ENCODE results near the gene HELZ.
A peak's percentile ranks its signal among the peaks of the same experiment; 100 is the strongest.
"Not testable (repeated sequence)": the region's sequence is repeated elsewhere in the genome, so short reads cannot be mapped to it uniquely, and the experiment has no call there.

Gene HELZ

GRCh38 chr17:67044016-67044772, 200.8 kb downstream of the HELZ start, which contains the start of gene CACNG1:
Gene CACNG1 (plus strand): TSS chr17:67044554. CDS start chr17:67044661, 107 bp downstream.
- peak; percentile 55 for DNase-seq

- no peak for DNase-seq
Observed at GRCh38 chr17:67043283-67043682, 201.7 kb downstream of the HELZ start.

DNA sequence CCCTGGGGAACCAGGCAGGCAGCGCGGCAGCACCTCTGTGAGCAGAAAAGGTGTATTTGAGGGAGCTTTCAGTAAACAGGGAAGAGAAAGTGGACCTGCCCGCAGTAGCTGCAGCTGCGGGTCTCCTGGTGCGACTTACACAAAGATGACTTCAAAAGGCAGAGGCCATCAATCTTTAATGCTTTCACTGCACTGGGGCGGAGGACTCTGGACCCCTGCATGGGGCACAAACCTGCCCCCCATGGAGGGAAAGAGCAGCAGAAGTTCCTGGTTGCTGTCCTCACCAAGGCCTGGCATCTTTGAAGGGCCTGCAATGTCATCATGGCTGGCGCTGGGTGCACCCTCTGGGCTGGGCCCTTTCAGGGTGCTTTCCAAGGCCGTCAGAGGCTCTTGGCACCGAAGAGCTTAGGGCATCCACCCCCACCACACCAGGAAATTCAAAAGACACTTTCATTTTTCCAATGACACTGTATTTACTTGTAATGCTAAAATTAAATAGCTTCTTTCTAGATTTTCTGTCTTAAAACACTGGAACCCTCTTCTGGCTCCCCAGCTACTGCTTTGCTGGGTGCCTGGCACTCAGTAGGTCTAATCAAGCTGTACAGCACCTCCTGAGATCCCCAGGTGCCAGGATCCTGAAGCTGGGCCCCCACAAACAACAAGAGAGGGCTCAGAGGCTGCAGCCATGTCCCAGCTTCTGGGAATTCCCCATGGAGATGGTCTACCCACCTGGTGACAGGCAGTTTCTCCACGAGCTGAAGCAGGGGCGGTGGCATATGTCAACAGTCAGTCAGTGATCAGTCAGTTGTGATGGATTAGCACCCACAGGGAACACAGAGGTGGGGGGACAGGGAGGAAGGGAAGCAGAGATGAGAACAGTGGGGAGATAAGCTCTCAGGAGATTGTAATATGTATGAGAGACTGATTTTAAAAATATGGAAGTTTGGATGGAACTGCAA, 202.8 kb downstream of the HELZ start:
- no peak for DNase-seq

DNA sequence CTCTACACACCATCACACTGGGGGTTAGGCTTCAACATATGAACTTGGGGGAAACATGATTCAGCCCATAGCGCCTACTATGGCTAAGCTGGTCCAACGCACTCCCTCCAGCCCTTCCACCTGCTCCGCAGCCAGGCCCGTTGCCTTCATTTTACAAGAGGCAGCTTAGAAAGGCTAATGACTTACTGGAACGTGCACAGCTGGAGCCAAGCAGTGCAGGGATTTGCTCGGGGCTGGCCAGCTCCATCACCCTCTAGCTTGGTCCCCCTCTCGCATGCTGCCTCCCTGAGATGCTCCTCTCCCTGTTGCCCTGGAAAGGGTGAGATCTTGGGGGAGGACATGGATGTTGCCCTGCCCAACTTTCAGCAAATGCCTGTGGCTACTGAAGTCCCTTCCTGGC, 203.5 kb downstream of the HELZ start:
- no peak for DNase-seq

DNA sequence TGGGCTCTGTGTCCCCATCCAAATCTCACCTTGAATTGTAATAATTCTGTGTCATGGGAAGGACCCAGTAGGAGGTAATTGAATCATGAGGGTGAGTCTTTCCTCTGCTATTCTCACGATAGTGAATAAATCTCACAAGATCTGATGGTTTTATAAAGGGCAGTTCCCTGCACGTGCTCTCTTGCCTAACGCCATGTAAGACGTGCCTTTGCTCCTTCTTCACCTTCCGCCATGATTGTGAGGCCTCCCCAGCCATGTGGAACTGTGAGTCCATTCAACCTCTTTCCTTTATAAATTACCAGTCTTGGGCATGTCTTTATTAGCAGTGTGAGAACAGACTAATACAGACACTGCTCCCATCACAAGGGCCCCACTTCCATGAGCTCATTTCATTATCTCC, 203.9 kb downstream of the HELZ start:
- DNase-seq, result not testable (repeated sequence)

DNA sequence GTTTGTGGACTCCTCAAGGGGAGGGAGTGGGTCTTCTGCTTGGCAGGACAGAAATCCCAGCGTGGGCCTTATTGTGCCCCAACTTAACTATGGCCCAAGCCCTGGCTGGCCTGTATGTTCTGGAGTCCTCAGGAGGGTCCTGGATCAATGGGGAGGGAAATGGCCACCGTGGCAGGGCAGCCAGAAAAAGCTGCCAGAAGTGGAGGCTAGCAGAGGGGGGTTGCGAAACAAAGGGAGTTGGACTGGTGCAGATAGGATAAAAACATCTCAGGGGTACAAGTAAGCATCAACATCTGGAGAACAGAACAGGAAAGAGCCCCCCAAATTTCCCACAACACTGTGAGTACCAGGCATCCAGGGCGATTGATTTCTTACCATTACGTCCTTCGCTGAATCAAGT, 204.3 kb downstream of the HELZ start:
- DNase-seq, result no peak

DNA sequence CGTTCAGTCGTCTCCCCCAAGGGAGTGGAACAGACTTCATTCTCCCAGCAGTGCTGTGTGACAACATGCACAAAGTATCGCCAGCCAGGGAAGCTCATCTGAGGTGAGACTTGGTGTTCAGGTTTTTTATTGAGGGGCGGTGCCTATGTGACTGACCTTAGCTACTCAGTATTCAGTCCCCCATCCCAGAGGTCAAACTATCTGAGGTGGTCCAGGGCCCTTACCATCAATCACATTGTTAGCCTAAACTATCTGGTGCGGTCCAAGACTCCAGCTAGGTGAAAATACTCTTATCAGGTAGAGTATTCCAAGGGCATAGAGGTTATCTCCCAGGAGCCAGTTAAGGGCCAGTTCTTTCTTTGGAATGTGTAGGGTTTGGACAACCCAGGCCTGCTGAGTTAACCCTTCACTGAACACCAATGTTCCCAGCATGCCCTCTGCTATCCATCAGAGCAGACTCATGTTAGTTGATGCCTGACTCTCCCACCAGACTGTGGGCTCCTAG, 206.1 kb downstream of the HELZ start:
- no peak for DNase-seq

- no peak for DNase-seq
Observed at GRCh38 chr17:67035131-67036083, 209.6 kb downstream of the HELZ start.

DNA sequence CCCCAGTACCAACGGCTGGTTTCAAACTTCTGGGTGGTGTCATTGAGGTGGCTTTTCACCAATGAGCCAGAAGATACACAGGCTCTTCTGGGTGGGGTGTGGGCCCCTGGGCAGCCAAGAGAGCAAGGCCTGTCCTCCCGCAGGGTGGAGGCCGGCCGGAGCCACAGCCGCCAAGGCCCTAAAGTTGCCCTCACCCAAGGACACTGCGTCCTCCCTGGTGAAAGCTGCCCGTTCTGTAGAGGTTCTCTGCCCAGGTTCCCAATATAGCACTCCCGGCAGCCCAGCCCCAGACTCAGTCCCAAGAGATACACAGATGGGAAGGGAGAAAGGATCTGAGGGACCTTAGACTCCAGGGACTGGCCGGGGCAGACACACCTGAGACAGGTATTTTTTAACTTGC, 211.4 kb downstream of the HELZ start:
- no peak for DNase-seq

GRCh38 chr17:67032985-67033384, 212.0 kb downstream of the HELZ start:
- no peak for DNase-seq

DNA sequence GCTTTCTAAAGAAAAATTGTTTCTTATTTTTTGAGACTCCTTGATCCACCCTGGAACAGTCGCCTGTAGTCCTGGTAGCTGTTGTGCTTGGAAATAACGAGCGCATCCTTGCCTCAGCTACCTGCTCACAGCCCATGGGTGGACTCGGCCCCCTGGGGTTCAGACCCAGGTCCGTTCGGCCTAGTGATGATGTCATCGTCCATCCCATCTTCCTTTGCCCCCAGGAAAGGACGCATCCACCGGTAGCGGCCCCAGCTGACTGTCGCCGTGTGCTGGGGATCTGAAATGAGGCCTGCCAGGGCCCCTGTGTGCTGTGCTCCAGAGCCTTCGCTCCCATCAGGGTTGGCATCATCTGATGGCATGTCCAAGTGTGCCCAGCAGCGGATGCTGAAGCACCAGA, 212.6 kb downstream of the HELZ start:
- no peak for DNase-seq

DNA sequence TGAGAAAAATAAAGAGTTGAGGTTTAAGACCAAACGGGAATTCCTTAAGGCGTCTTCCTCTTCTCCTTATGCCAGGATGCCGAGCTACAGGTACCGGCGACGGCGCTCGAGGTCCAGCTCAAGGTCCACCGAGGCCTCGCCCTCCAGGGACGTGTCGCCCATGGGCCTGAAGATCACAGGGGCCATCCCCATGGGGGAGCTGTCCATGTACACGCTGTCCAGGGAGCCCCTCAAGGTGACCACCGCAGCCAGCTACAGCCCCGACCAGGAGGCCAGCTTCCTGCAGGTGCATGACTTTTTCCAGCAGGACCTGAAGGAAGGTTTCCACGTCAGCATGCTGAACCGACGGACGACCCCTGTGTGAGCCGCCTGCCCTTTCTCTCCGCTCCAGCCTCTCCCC, 214.4 kb downstream of the HELZ start:
- no peak for DNase-seq

DNA sequence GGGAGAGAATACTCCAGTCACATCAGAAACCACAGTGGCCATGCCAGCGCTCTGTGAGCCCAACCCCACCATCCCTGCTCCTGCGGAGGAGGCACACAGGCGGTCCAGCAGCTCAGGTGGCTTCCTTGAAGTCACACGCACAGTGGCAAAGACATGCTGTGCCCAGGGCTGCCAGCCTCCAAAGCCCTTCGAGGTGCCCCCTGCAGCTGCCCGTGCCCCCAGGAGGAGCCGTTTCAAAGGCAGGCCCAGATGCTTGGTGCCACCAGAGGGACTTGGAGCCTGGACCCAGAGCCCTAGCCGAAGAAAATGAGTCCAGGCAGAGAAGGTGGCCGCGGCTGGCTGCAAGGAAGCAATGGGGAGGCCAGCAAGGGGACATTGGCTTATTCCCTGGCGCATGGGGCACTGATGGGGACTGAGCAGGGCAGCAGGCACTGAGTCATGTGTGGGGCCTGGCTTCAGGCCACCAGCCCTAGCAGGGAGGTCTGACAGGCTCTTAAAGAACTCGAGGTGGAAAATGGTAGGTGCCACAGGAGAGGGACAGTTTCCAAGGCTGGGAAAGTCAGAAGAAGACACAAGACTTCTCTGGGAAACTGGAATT, 217.9 kb downstream of the HELZ start:
- no peak for DNase-seq

DNA sequence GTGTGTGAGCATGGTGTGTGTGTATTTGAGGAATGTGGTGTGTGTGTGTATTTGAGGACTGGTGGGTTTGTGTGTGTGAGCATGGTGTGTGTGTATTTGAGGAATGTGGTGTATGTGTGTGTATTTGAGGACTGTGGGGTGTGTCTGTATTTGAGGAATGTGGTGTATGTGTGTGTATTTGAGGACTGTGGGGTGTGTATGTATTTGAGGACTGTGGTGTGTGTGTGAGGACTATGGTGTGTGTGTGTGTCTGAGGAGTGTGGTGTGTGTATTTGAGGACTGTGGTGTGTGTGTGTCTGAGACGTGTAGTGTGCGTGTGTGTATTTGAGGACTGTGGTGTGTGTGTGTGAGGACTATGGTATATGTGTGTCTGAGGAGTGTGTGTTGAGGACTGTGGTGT, 218.7 kb downstream of the HELZ start:
- DNase-seq, result no peak

GRCh38 chr17:67025216-67025792, 219.7 kb downstream of the HELZ start:
- no peak for DNase-seq

- DNase-seq, result no peak
Observed at GRCh38 chr17:67024736-67025135, 220.3 kb downstream of the HELZ start.

DNA sequence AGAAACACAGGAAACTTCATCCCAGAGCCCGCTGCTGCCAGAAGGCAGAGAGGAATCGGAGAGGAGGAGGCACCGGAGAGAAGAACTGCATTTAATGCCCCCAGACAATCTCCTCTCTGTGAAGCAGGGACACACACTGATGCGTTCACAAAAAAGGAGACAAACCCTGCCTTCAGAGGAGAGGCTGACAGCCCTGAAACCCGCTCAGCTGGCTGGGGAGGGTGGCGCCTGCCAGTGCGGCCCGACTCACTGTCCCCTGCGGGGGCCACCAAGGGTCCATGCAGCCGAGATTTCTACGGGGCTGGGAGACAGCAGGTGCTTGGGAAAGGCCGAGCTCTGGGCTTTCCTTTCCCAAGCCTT, 222.6 kb downstream of the HELZ start:
- DNase-seq, result no peak

GRCh38 chr17:67021743-67022450, 223.1 kb downstream of the HELZ start:
- DNase-seq, result no peak

- no peak for DNase-seq
Observed at GRCh38 chr17:67021196-67021595, 223.8 kb downstream of the HELZ start.
